Tibial nerve (tissue), 4 donors: ENCODE results near the gene PEA15. TPM values are rescaled to one million over a fixed set of nuclear protein-coding genes. Genes with fewer than 3 reads are reported as not detected.
A peak's percentile ranks its signal among the peaks of the same experiment; 100 is the strongest.

Experiments used
- DNase-seq, 2 donors: peaks; one replicate each; pipeline ENCODE4 v3.0.0-alpha.2; 2019; ENCODE audit warnings: low spot score in 2 of 2
- H3K27ac ChIP-seq, 4 donors: fragments of 200-600 bp; sonication (generic) in 3 of 4; one replicate each; pipeline ENCODE4 v1.5.1; 2017 to 2019; ENCODE audit warnings: mild to moderate bottlenecking in 1 of 4
- H3K27me3 ChIP-seq, 2 donors: fragments of 200-600 bp; sonication (generic) in 1 of 2; one replicate each; pipeline versions ENCODE4 v1.5.1 to v1.6.0; 2017 to 2019
- H3K36me3 ChIP-seq, 3 donors: fragments of 200-600 bp; sonication (generic); one replicate each; pipeline ENCODE4 v1.5.1; 2018 to 2019
- H3K4me1 ChIP-seq, 4 donors: fragments of 200-600 bp; sonication (generic) in 3 of 4; one replicate each; pipeline ENCODE4 v1.5.1; 2017 to 2019
- H3K4me3 ChIP-seq, 4 donors: fragments of 200-600 bp; sonication (generic) in 3 of 4; one replicate each; pipeline ENCODE4 v1.5.1; 2017 to 2019; ENCODE audit warnings: mild to moderate bottlenecking in 1 of 4, moderate library complexity in 1 of 4
- H3K9me3 ChIP-seq, 4 donors: fragments of 200-600 bp; sonication (generic) in 3 of 4; one replicate each; pipeline ENCODE4 v1.5.1; 2017 to 2019
- CTCF ChIP-seq, 5 experiments: fragments of 200-600 bp in 3 of 5; fragments of 450-650 bp in 2 of 5; sonication (generic) in 3 of 5; IDR thresholded peaks; one replicate each; pipeline ENCODE4 v1.5.1; 2016 to 2019; ENCODE audit warnings: antibody characterized with exemption in 5 of 5, mild to moderate bottlenecking in 3 of 5, moderate library complexity in 2 of 5
- EP300 ChIP-seq, 2 donors: sonication (generic); formaldehyde crosslinking; IDR thresholded peaks; one replicate each; pipeline ENCODE4 v1.6.1; 2017; ENCODE audit warnings: antibody characterized with exemption in 2 of 2, mild to moderate bottlenecking in 1 of 2
- POLR2A ChIP-seq, 2 donors: fragments of 450-650 bp; IDR thresholded peaks; one replicate each; pipeline ENCODE4 v1.6.1; 2017; ENCODE audit warnings: antibody characterized with exemption in 2 of 2, mild to moderate bottlenecking in 2 of 2, moderate library complexity in 2 of 2
- WGBS, 2 donors: methylation state at CpG; one replicate each; pipeline ENCODE4 v1.1.5; 2018; 5-methylcytosine and 5-hydroxymethylcytosine counted together
- total RNA-seq, 4 donors: library from RNA; depleted of rRNA; stranded (reverse); fragments of >200 nt; gene quantifications; one replicate each; pipeline ENCODE4 v1.1.0, GENCODE V29; 2016

The PEA15 gene
- total RNA-seq, 4 donors from 2014 or later: 144 to 154 (median 147) TPM

- H3K9me3 ChIP-seq: no peaks in the 10 kb centered on the region
- DNase-seq: no peak
- no peak overlapping the region for H3K4me3 ChIP-seq
- WGBS, 2 donors: 86 to 90% methylated on average over 1 of the region's 1 CpG
- H3K27ac ChIP-seq: no peak overlapping the region
- H3K4me1 ChIP-seq: peaks cover 0 to 49% (median 0%) of the 10 kb centered on the region in 4 donors
- H3K27me3 ChIP-seq: no peaks in the 10 kb centered on the region
- TF ChIP-seq EP300 (IDR thresholded peaks at IDR 0.05): no peak
- TF ChIP-seq CTCF (IDR thresholded peaks at IDR 0.05): no peak
- peaks cover 0 to 46% (median 10%) of the 10 kb centered on the region in 3 donors for H3K36me3 ChIP-seq
Observed at GRCh38 chr1:160244209-160244608, 39.0 kb downstream of the PEA15 start.

- H3K27ac ChIP-seq: no peak overlapping the region
Observed at GRCh38 chr1:160245434-160245833, 40.2 kb downstream of the PEA15 start.

GRCh38 chr1:160247053-160247452, 41.9 kb downstream of the PEA15 start:
- H3K27me3 ChIP-seq: no peaks in the 10 kb centered on the region
- H3K4me3 ChIP-seq: no peak overlapping the region
- peaks cover 0 to 17% (median 0%) of the 10 kb centered on the region in 3 donors for H3K36me3 ChIP-seq
- 85 to 93% methylated on average over 1 of the region's 1 CpG for WGBS, 2 donors
- peak overlapping the region in 1 of 4 donors; percentile 8 for H3K27ac ChIP-seq
- TF ChIP-seq POLR2A (IDR thresholded peaks at IDR 0.05) (no peak), EP300 (IDR thresholded peaks at IDR 0.05) (no peak), CTCF (IDR thresholded peaks at IDR 0.05) (no peak)
- no peaks in the 10 kb centered on the region for H3K9me3 ChIP-seq
- DNase-seq: no peak
- peaks cover 0 to 61% (median 0%) of the 10 kb centered on the region in 4 donors for H3K4me1 ChIP-seq

More at GRCh38 chr1:160245434-160245833, 40.2 kb downstream of the PEA15 start:
- H3K27me3 ChIP-seq: no peaks in the 10 kb centered on the region
- no peak for TF ChIP-seq EP300 (IDR thresholded peaks at IDR 0.05)
- no peak for TF ChIP-seq CTCF (IDR thresholded peaks at IDR 0.05)
- no peak for TF ChIP-seq POLR2A (IDR thresholded peaks at IDR 0.05)
- H3K4me3 ChIP-seq: no peak overlapping the region
- peaks cover 0 to 49% (median 0%) of the 10 kb centered on the region in 4 donors for H3K4me1 ChIP-seq
- no peaks in the 10 kb centered on the region for H3K9me3 ChIP-seq
- H3K36me3 ChIP-seq: peaks cover 0 to 34% (median 0%) of the 10 kb centered on the region in 3 donors
- 67 to 89% methylated on average over 1 of the region's 1 CpG for WGBS, 2 donors
- no peak for DNase-seq

- Histone ChIP-seq H3K27ac (peak overlapping the region in 3 of 4 donors; percentile 1 to 61 (median 43)), H3K27me3 (no peaks in the 10 kb centered on the region), H3K9me3 (no peaks in the 10 kb centered on the region), H3K4me1 (peaks cover 0 to 38% (median 0%) of the 10 kb centered on the region in 4 donors), H3K4me3 (no peak overlapping the region), H3K36me3 (peaks cover 0 to 15% (median 0%) of the 10 kb centered on the region in 3 donors)
- no peak for DNase-seq
- TF ChIP-seq EP300 (IDR thresholded peaks at IDR 0.05): no peak
- no peak for TF ChIP-seq CTCF (IDR thresholded peaks at IDR 0.05)
- TF ChIP-seq POLR2A (IDR thresholded peaks at IDR 0.05): no peak
Observed at GRCh38 chr1:160251011-160251410, 45.8 kb downstream of the PEA15 start.

GRCh38 chr1:160251687-160252526, 46.7 kb downstream of the PEA15 start:
- WGBS, 2 donors: 73 to 79% methylated on average over 5 of the region's 5 CpGs
- Histone ChIP-seq H3K4me3 (no peak overlapping the region), H3K9me3 (no peaks in the 10 kb centered on the region), H3K36me3 (peaks cover 0 to 15% (median 0%) of the 10 kb centered on the region in 3 donors), H3K4me1 (peaks cover 0 to 38% (median 2%) of the 10 kb centered on the region in 4 donors), H3K27ac (peak overlapping the region in 3 of 4 donors; percentile 44 to 64 (median 61)), H3K27me3 (no peaks in the 10 kb centered on the region)
- no peak for TF ChIP-seq EP300 (IDR thresholded peaks at IDR 0.05)
- TF ChIP-seq CTCF (IDR thresholded peaks at IDR 0.05): peak; percentile 45 to 88 (median 68)
- peak; percentile 43 to 72 for DNase-seq
